Measurements from ENCODE around the gene ARF1.

The ARF1 gene

DNA sequence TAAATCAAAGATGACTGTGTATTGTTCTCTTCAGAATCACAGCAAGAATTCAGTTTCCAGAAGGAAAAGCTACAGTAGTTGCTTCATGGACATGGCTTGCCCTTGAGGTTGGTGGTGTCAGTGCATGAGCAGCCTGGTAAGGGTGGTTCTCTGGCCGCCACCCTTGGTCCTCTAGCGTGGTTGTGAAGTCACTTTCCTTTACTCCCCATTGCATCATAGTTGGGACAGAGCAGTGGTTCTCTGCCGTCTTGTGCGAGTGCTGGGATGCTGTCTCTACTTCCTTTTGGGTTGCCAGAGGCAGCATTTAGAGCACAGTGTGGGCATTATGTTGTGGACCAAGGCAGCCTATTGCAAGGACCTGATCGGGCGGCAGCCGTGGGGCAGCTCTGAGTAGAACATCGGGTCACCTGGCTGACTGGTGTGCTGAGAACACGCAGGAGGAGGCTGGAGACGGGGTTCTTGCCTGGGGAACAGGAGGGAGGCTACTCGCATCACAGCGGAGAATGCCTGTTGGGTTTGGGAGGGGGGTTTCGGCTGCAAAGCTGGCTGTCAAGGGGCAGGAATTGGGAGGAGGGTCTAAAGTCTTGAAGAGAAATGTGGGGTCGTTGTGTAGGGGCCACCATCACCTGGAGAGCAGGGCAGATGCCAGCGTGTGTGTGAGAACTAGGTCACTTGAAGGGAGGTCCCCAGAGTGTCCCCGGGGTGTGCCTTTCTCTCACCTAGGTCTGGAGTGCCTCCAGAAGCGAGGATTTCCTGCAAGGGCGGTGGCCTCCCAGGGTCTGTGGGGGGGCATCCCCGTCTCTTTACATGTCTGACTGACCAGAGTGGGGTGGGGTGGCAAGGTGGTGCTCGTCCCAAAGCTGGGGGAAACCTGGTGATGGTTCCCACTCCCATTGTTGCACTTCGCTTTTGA lies 6.3 kb downstream of the ARF1 start:
- no peak for DNase-seq (ENCODE audit: low spot score)

- DNase-seq (ENCODE audit: low spot score): no peak
These were observed 7.2 kb downstream of the ARF1 start for GRCh38 chr1:228089519-228090380.

- DNase-seq (ENCODE audit: low spot score): no peak
These were observed 8.1 kb downstream of the ARF1 start for GRCh38 chr1:228090613-228091081.

- DNase-seq (ENCODE audit: low spot score): no peak
These were observed 8.6 kb downstream of the ARF1 start for GRCh38 chr1:228091084-228091483.

DNA sequence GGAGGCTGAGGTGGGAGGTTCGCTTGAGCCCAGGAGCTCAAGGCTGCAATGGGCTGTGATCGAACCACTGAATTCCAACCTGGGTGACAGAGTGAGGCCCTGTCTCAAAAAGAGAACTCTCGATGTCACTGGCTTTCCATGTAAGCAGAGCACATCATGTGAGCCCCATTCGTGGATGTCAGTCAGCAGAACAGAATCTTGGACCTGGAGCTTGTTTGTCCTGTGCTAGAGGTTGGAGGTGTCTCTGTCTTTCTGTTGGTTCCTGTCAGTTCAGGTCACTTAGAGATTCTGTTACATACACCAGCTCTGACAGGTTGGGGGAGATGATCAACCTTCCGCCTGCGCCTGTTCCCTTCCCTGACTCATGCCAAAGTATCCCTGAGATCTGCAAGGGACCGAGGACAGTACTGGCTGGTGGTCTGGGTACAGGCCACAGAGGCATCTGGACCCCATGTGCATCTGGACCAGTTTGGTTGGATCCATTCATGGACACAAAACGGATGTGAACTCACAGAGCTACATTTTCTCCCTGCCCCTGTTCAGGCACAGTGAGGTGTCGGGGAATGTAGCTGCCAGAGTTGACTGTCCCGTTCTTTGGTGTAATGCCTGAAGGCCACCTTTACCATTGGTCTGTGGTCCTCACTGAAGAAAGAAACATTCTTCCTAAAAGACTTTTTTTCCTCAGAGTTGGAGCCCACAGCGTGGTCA lies 10.0 kb downstream of the ARF1 start:
- DNase-seq (ENCODE audit: low spot score): no peak

GRCh38 chr1:228093050-228093906 lies 10.8 kb downstream of the ARF1 start:
- no peak for DNase-seq (ENCODE audit: low spot score)

DNA sequence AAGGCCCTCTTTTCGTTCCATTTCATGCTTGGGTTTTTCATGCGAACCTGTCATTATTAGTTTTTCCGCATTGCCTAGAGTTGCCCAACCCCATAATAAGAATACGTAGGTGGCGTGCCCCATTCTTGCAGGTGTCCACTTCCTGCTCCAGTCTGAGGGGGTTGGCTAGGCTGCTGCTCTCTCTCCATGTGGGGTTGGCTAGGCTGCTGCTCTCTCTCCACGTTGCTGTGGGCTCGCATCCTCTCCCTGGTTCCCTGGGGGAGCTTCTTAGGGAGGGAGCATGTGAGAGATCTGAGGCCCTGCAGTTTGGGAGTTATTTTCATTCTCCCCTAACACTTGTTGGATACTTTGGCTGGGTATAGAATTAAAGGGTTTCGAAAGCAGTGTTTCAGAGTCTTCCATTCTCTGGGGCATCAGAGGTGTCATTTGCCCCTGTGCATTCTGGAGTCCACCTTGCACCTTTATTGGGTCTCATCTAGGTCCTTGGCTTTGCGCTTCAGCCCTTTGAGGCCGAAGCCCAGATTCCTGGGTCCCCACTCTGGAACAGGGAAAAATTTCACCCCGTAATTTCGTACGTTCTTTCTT lies 12.0 kb downstream of the ARF1 start:
- no peak for DNase-seq (ENCODE audit: low spot score)

DNA sequence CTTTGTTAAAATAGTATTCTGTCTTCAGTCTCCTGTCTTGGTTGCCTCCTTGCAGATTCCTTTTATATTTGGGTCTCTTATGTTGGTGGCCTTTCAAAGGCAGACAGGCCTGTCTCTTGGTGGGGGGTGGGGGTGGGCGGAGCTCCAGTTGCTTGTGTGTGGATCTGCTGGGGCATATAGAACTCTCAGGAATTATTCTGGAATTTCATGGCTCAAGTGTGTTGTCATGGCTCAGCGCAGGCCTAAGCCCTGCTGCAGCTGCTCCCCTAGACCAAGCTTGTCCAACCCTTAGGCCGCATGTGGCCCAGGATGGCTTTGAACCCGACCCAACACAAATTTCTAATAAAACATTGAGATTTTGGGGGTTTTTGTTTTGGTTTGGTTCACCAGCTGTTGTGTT lies 12.7 kb downstream of the ARF1 start:
- no peak for DNase-seq (ENCODE audit: low spot score)

DNA sequence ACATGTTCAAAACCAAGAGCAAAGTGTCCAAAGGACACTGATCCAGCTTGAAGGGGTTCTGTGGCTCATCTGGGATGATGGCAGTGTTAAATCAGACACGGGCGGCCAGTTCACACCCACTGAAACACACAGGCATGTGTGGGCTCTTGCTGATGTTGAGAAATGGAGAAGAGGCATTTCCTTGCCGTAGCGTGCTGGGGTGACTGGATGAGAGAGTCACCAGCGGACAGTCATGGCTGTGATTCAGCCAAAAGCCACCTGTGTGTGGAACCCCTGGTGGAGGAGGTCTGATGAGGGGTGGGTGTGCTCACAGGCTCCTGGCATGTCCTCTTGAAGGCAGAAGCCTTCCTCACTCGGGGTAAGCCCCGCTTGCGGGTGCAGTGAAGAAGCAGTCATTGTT lies 13.4 kb downstream of the ARF1 start:
- no peak for DNase-seq (ENCODE audit: low spot score)

GRCh38 chr1:228096416-228097332 lies 14.2 kb downstream of the ARF1 start:
- DNase-seq (ENCODE audit: low spot score): no peak

DNA sequence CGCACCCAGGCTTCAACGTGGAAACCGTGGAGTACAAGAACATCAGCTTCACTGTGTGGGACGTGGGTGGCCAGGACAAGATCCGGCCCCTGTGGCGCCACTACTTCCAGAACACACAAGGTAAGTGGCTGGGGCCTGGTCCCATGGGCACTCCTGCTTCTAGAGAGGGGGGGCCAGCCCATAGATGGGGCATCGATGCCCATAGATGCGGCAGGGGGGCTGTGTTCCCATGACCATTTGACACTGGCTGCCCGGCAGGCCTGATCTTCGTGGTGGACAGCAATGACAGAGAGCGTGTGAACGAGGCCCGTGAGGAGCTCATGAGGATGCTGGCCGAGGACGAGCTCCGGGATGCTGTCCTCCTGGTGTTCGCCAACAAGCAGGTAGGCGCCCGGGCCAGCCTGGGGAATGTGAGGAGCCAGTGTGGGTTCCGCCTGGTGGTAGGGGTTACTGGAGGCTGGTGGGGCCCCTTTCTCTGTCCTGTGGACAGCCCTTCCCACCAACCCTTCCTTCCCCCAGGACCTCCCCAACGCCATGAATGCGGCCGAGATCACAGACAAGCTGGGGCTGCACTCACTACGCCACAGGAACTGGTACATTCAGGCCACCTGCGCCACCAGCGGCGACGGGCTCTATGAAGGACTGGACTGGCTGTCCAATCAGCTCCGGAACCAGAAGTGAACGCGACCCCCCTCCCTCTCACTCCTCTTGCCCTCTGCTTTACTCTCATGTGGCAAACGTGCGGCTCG lies 15.0 kb downstream of the ARF1 start:
- DNase-seq (ENCODE audit: low spot score): no peak

DNA sequence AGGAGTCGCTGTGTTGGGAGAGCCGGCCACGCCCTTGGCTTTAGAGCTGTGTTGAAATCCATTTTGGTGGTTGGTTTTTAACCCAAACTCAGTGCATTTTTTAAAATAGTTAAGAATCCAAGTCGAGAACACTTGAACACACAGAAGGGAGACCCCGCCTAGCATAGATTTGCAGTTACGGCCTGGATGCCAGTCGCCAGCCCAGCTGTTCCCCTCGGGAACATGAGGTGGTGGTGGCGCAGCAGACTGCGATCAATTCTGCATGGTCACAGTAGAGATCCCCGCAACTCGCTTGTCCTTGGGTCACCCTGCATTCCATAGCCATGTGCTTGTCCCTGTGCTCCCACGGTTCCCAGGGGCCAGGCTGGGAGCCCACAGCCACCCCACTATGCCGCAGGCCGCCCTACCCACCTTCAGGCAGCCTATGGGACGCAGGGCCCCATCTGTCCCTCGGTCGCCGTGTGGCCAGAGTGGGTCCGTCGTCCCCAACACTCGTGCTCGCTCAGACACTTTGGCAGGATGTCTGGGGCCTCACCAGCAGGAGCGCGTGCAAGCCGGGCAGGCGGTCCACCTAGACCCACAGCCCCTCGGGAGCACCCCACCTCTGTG lies 15.9 kb downstream of the ARF1 start:
- DNase-seq (ENCODE audit: low spot score): no peak

GRCh38 chr1:228099331-228099732 lies 16.8 kb downstream of the ARF1 start:
- no peak for DNase-seq (ENCODE audit: low spot score)

DNA sequence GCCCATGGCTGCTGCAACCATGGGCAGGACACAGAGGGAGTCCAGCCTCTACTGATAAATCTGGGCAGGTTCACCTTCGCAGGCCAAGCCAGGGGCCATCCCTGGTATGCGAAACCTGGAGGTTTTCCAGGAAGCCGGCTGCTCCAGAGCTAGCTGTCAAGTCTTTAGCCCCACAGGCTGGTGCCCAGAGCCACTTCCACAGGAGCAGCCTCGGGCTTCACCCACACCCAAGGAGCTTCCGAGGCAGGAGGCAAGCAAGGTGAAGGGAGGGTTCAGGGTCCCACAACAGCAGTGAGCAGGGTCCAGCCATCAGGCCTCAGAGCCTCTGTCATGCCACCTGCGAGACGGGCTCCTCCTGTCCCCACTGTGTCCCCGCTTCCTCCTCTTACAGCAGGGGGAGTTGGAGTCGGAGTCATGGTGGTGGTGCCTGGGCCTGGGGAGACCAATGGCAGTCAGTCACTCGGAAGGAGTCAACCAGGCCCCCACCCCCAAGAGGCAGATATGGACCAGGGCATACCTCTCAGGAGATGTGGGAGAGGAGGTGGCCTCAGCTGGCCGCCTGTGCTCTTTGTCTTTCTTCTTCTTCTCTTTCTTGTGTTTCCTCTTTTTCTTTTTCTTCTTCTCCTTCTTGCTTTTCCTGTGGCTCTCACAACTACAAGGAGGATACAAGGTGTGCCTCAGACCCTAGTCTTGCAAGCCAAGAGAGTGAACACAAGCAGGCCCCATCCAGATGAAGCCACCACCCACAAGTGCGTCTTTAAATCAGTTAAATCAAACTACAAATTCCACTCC lies 18.5 kb downstream of the ARF1 start:
- DNase-seq (ENCODE audit: low spot score): no peak

DNA sequence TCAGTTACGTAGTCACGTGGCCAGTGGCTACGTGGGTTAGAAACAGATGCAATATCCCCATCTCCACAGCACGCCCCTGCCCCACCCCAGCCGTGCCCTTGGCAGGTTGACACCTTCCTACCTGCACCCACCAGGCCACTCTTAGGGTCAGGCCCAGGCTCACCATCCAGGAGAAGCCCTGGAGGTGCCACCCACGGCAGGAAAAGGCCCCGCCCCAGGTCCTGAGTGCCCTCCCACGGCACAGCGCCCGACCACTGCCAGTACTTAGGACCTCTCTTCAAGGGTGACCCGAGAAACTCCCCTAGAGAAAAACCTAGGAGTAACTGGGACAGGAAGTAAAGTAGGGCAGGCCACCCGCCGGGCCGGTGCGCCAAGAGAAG lies 19.1 kb downstream of the ARF1 start:
- DNase-seq (ENCODE audit: low spot score): no peak

- DNase-seq (ENCODE audit: low spot score): no peak
These were observed 19.7 kb downstream of the ARF1 start for GRCh38 chr1:228101994-228102790.
